ENCODE results near the gene RIOX2. TPM values are rescaled to one million over a fixed set of nuclear protein-coding genes. Genes with fewer than 3 reads are reported as not detected.

RIOX2 gene
- total RNA-seq, 1 donor from 2014 or later, result 22.0 TPM

GRCh38 chr3:97957617-97958311, 14.5 kb downstream of the RIOX2 start:
- no peak for TF ChIP-seq CTCF (IDR thresholded peaks at IDR 0.05; ENCODE audit: insufficient read depth, low read length, poor library complexity, severe bottlenecking)
- Histone ChIP-seq H3K27me3 (ENCODE audit: control insufficient read depth, insufficient read depth, low read length) (no peaks in the 10 kb centered on the region), H3K4me3 (ENCODE audit: low read depth, low read length) (no peak overlapping the region), H3K36me3 (ENCODE audit: control insufficient read depth, insufficient read depth, low read length) (no peaks in the 10 kb centered on the region)
- no peak for DNase-seq (ENCODE audit: low read depth)

- no peaks in the 10 kb centered on the region for H3K36me3 ChIP-seq (ENCODE audit: control insufficient read depth, insufficient read depth, low read length)
- no peak for DNase-seq (ENCODE audit: low read depth)
- H3K4me3 ChIP-seq (ENCODE audit: low read depth, low read length), result no peak overlapping the region
- H3K27me3 ChIP-seq (ENCODE audit: control insufficient read depth, insufficient read depth, low read length), result no peaks in the 10 kb centered on the region
- no peak for TF ChIP-seq CTCF (IDR thresholded peaks at IDR 0.05; ENCODE audit: insufficient read depth, low read length, poor library complexity, severe bottlenecking)
Measured at GRCh38 chr3:97956051-97956450, 16.2 kb downstream of the RIOX2 start.

GRCh38 chr3:97954228-97954827, 17.9 kb downstream of the RIOX2 start:
- DNase-seq (ENCODE audit: low read depth), result no peak
- TF ChIP-seq CTCF (IDR thresholded peaks at IDR 0.05; ENCODE audit: insufficient read depth, low read length, poor library complexity, severe bottlenecking), result no peak
- no peak overlapping the region for H3K4me3 ChIP-seq (ENCODE audit: low read depth, low read length)
- H3K36me3 ChIP-seq (ENCODE audit: control insufficient read depth, insufficient read depth, low read length), result no peaks in the 10 kb centered on the region
- no peaks in the 10 kb centered on the region for H3K27me3 ChIP-seq (ENCODE audit: control insufficient read depth, insufficient read depth, low read length)

GRCh38 chr3:97952872-97953271, 19.4 kb downstream of the RIOX2 start:
- Histone ChIP-seq H3K4me3 (ENCODE audit: low read depth, low read length) (no peak overlapping the region), H3K27me3 (ENCODE audit: control insufficient read depth, insufficient read depth, low read length) (no peaks in the 10 kb centered on the region), H3K36me3 (ENCODE audit: control insufficient read depth, insufficient read depth, low read length) (no peaks in the 10 kb centered on the region)
- no peak for DNase-seq (ENCODE audit: low read depth)
- no peak for TF ChIP-seq CTCF (IDR thresholded peaks at IDR 0.05; ENCODE audit: insufficient read depth, low read length, poor library complexity, severe bottlenecking)

GRCh38 chr3:97952280-97952679, 20.0 kb downstream of the RIOX2 start:
- DNase-seq (ENCODE audit: low read depth), result no peak
- no peaks in the 10 kb centered on the region for H3K36me3 ChIP-seq (ENCODE audit: control insufficient read depth, insufficient read depth, low read length)
- no peak for TF ChIP-seq CTCF (IDR thresholded peaks at IDR 0.05; ENCODE audit: insufficient read depth, low read length, poor library complexity, severe bottlenecking)

GRCh38 chr3:97950360-97950759, 21.9 kb downstream of the RIOX2 start:
- Histone ChIP-seq H3K36me3 (ENCODE audit: control insufficient read depth, insufficient read depth, low read length) (no peaks in the 10 kb centered on the region), H3K27me3 (ENCODE audit: control insufficient read depth, insufficient read depth, low read length) (no peaks in the 10 kb centered on the region), H3K4me3 (ENCODE audit: low read depth, low read length) (no peak overlapping the region)
- no peak for DNase-seq (ENCODE audit: low read depth)
- TF ChIP-seq CTCF (IDR thresholded peaks at IDR 0.05; ENCODE audit: insufficient read depth, low read length, poor library complexity, severe bottlenecking), result no peak

More at GRCh38 chr3:97952280-97952679, 20.0 kb downstream of the RIOX2 start:
- Histone ChIP-seq H3K27me3 (ENCODE audit: control insufficient read depth, insufficient read depth, low read length) (no peaks in the 10 kb centered on the region), H3K4me3 (ENCODE audit: low read depth, low read length) (no peak overlapping the region)

All from kidney epithelial cell (primary cell).